Memory B cell (primary cell): ENCODE results near the gene EP300.
A peak's percentile ranks its signal among the peaks of the same experiment; 100 is the strongest.
"Not testable (repeated sequence)": the region's sequence is repeated elsewhere in the genome, so short reads cannot be mapped to it uniquely, and the experiment has no call there.

Source experiments
- ATAC-seq: fragments of 150-1000 bp; cut with Tn5 transposase; 2 replicates; pipeline ENCODE4 v1.10.0; 2021; ENCODE audit warnings: low read depth, mild to moderate bottlenecking, moderate library complexity
- DNase-seq, 2 donors: peaks; one replicate each; pipeline ENCODE4 v3.0.0; 2022; ENCODE audit warnings: low spot score in 2 of 2
- H3K27ac Mint-ChIP-seq: one replicate; pipeline ENCODE4 v1.8.0; 2022; ENCODE audit warnings: mild to moderate bottlenecking, moderate library complexity, mixed read lengths
- H3K27me3 Mint-ChIP-seq: one replicate; pipeline ENCODE4 v1.8.0; 2022; ENCODE audit warnings: mixed read lengths
- H3K36me3 Mint-ChIP-seq: one replicate; pipeline ENCODE4 v1.8.0; 2022; ENCODE audit warnings: mild to moderate bottlenecking, mixed read lengths
- H3K4me1 Mint-ChIP-seq: one replicate; pipeline ENCODE4 v1.8.0; 2022; ENCODE audit warnings: mixed read lengths
- H3K4me3 Mint-ChIP-seq: one replicate; pipeline ENCODE4 v1.8.0; 2022; ENCODE audit warnings: mild to moderate bottlenecking, moderate library complexity, mixed read lengths
- H3K9me3 Mint-ChIP-seq: one replicate; pipeline ENCODE4 v1.8.0; 2022; ENCODE audit warnings: mixed read lengths

EP300 gene

DNA sequence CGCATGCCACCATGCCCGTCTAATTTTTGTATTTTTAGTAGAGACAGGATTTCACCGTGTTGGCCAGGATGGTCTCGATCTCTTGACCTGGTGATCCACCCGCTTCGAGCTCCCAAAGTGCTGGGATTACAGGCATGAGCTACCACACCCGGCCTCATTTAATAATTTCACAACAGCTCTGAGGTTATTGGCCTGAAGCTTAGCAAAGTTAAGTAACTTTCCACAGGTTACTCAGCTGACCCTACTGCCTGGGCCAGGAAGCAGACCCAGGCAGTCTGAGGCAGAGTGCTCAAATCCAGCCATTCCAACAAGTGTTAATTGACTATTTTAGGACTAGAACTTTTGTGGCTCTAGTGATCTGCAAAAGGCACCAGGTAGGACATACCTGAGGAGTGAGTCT, 60.5 kb downstream of the EP300 start:
- DNase-seq (no peak), ATAC-seq (no peak)
- no peaks in the 10 kb centered on the region for H3K4me1 Mint-ChIP-seq
- H3K9me3 Mint-ChIP-seq = no peaks in the 10 kb centered on the region
- no peak overlapping the region for H3K27ac Mint-ChIP-seq
- H3K36me3 Mint-ChIP-seq = peaks cover 35% of the 10 kb centered on the region
- no peaks in the 10 kb centered on the region for H3K27me3 Mint-ChIP-seq
- no peak overlapping the region for H3K4me3 Mint-ChIP-seq

DNA sequence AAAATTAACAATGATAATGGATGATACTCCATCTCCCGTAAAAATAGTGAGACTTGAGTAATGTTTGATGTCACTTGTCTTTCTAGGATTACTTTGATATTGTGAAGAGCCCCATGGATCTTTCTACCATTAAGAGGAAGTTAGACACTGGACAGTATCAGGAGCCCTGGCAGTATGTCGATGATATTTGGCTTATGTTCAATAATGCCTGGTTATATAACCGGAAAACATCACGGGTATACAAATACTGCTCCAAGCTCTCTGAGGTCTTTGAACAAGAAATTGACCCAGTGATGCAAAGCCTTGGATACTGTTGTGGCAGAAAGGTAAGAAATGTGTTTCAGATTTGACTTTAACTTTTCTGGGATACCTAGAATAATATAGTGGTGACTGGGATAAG, 64.7 kb downstream of the EP300 start:
- no peaks in the 10 kb centered on the region for H3K4me1 Mint-ChIP-seq
- H3K4me3 Mint-ChIP-seq = no peak overlapping the region
- ATAC-seq = no peak
- H3K36me3 Mint-ChIP-seq = peaks cover 32% of the 10 kb centered on the region
- no peak for DNase-seq
- no peaks in the 10 kb centered on the region for H3K27me3 Mint-ChIP-seq
- no peak overlapping the region for H3K27ac Mint-ChIP-seq
- no peaks in the 10 kb centered on the region for H3K9me3 Mint-ChIP-seq

DNA sequence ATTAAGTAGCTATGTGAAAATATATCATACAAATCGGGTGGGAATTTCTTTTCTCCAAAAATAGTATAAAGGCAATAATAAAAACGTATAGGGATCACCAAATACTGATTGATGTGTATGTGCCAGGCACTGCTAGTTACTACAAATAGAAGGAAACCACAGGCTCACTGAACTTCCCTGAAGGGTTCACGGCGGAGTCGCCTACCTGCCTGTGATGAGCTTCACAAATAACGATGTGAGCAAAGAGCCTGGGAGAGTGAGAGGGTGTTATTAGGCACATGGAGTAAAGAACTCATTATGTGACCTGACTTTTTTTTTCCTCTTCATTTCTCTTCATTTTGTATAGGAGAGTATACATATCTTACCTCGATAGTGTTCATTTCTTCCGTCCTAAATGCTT, 76.8 kb downstream of the EP300 start:
- no peaks in the 10 kb centered on the region for H3K4me1 Mint-ChIP-seq
- H3K4me3 Mint-ChIP-seq = no peak overlapping the region
- DNase-seq (no peak), ATAC-seq (no peak)
- peak overlapping the region; percentile 35 for H3K27ac Mint-ChIP-seq
- peaks cover 38% of the 10 kb centered on the region for H3K36me3 Mint-ChIP-seq
- no peaks in the 10 kb centered on the region for H3K27me3 Mint-ChIP-seq
- no peaks in the 10 kb centered on the region for H3K9me3 Mint-ChIP-seq

DNA sequence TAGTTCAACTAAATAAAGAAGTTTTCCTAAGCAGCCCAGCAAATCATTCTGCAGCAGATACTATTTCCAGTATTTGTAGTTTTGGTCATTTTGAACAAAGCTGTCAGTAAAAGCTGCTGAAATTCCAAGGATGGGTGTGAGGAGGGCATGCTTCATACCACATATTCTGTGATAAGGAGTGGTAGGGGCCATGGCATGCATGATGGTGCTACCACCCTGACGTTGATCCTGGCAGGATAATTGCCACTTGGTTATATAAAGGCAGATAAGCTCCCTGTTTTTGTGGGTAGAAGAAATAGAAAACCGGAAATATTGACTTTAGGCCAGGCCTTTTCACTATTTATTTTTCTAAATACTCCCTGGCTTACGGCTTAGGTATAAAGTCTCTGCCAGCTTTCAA, 79.6 kb downstream of the EP300 start:
- Mint-ChIP-seq H3K9me3 (no peaks in the 10 kb centered on the region), H3K4me3 (no peak overlapping the region), H3K36me3 (peaks cover 43% of the 10 kb centered on the region), H3K27ac (peak overlapping the region; percentile 58), H3K27me3 (no peaks in the 10 kb centered on the region), H3K4me1 (no peaks in the 10 kb centered on the region)
- DNase-seq (no peak), ATAC-seq (no peak)

DNA sequence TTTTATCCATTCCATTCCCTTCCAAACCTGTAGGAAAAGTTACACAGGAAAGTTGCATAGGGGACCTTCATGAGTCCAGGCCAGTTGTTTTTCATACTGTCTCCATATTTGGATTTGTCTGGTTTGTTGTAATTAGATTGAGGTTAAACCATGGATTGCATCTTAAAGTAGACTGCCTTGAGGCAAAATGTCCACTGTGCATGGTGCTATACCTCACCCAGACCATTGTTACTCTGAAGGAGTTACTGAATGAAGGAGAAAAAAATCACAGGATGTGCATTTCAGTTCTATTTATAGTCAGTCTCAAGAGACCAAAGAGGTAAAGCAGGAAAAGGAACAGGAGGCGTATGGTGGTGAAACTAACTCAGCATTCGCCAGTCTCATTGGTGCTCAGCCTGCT, 83.2 kb downstream of the EP300 start:
- Mint-ChIP-seq H3K4me1 (no peaks in the 10 kb centered on the region), H3K36me3 (peaks cover 32% of the 10 kb centered on the region), H3K9me3 (no peaks in the 10 kb centered on the region), H3K4me3 (no peak overlapping the region), H3K27me3 (no peaks in the 10 kb centered on the region), H3K27ac (no peak overlapping the region)
- ATAC-seq = no peak
- DNase-seq = no peak

DNA sequence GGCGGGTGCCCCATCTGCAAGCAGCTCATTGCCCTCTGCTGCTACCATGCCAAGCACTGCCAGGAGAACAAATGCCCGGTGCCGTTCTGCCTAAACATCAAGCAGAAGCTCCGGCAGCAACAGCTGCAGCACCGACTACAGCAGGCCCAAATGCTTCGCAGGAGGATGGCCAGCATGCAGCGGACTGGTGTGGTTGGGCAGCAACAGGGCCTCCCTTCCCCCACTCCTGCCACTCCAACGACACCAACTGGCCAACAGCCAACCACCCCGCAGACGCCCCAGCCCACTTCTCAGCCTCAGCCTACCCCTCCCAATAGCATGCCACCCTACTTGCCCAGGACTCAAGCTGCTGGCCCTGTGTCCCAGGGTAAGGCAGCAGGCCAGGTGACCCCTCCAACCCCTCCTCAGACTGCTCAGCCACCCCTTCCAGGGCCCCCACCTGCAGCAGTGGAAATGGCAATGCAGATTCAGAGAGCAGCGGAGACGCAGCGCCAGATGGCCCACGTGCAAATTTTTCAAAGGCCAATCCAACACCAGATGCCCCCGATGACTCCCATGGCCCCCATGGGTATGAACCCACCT, 84.7 kb downstream of the EP300 start:
- H3K9me3 Mint-ChIP-seq = peaks cover 2% of the 10 kb centered on the region
- no peak overlapping the region for H3K27ac Mint-ChIP-seq
- ATAC-seq (no peak), DNase-seq (no peak)
- H3K4me3 Mint-ChIP-seq = no peak overlapping the region
- peaks cover 4% of the 10 kb centered on the region for H3K4me1 Mint-ChIP-seq
- no peaks in the 10 kb centered on the region for H3K27me3 Mint-ChIP-seq
- peaks cover 31% of the 10 kb centered on the region for H3K36me3 Mint-ChIP-seq

DNA sequence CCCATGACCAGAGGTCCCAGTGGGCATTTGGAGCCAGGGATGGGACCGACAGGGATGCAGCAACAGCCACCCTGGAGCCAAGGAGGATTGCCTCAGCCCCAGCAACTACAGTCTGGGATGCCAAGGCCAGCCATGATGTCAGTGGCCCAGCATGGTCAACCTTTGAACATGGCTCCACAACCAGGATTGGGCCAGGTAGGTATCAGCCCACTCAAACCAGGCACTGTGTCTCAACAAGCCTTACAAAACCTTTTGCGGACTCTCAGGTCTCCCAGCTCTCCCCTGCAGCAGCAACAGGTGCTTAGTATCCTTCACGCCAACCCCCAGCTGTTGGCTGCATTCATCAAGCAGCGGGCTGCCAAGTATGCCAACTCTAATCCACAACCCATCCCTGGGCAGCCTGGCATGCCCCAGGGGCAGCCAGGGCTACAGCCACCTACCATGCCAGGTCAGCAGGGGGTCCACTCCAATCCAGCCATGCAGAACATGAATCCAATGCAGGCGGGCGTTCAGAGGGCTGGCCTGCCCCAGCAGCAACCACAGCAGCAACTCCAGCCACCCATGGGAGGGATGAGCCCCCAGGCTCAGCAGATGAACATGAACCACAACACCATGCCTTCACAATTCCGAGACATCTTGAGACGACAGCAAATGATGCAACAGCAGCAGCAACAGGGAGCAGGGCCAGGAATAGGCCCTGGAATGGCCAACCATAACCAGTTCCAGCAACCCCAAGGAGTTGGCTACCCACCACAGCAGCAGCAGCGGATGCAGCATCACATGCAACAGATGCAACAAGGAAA, 85.4 kb downstream of the EP300 start:
- DNase-seq (no peak), ATAC-seq (no peak)
- Mint-ChIP-seq H3K9me3 (peaks cover 2% of the 10 kb centered on the region), H3K4me3 (no peak overlapping the region), H3K27ac (no peak overlapping the region), H3K27me3 (no peaks in the 10 kb centered on the region), H3K36me3 (peaks cover 28% of the 10 kb centered on the region), H3K4me1 (peaks cover 4% of the 10 kb centered on the region)

DNA sequence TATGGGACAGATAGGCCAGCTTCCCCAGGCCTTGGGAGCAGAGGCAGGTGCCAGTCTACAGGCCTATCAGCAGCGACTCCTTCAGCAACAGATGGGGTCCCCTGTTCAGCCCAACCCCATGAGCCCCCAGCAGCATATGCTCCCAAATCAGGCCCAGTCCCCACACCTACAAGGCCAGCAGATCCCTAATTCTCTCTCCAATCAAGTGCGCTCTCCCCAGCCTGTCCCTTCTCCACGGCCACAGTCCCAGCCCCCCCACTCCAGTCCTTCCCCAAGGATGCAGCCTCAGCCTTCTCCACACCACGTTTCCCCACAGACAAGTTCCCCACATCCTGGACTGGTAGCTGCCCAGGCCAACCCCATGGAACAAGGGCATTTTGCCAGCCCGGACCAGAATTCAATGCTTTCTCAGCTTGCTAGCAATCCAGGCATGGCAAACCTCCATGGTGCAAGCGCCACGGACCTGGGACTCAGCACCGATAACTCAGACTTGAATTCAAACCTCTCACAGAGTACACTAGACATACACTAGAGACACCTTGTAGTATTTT, 86.1 kb downstream of the EP300 start:
- peaks cover 4% of the 10 kb centered on the region for H3K4me1 Mint-ChIP-seq
- H3K4me3 Mint-ChIP-seq = no peak overlapping the region
- peaks cover 2% of the 10 kb centered on the region for H3K9me3 Mint-ChIP-seq
- no peaks in the 10 kb centered on the region for H3K27me3 Mint-ChIP-seq
- DNase-seq (no peak), ATAC-seq (no peak)
- peak overlapping the region; percentile 15 for H3K27ac Mint-ChIP-seq
- peaks cover 24% of the 10 kb centered on the region for H3K36me3 Mint-ChIP-seq

DNA sequence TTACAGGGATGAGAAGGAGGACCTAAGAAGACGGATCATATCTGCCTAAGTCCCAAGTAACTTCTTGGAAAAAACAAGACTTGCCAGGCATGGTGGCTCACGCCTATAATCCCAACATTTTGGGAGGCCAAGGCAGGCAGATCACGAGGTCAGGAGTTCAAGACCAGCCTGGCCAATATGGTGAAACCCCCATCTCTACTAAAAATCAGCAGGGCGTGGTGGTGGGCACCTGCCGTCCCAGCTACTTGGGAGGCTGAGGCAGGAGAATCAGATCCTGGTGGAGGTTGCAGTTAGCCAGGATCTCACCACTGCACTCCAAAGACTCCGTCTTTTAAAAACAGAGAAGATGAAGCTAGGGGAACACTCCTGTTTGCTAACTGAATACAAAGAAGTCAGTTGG, 88.0 kb downstream of the EP300 start:
- H3K27me3 Mint-ChIP-seq, ATAC-seq, H3K4me1 Mint-ChIP-seq, H3K9me3 Mint-ChIP-seq, H3K4me3 Mint-ChIP-seq, DNase-seq: not testable (repeated sequence)
- peak overlapping the region; percentile 68 for H3K27ac Mint-ChIP-seq
- H3K36me3 Mint-ChIP-seq = peaks cover 20% of the 10 kb centered on the region

DNA sequence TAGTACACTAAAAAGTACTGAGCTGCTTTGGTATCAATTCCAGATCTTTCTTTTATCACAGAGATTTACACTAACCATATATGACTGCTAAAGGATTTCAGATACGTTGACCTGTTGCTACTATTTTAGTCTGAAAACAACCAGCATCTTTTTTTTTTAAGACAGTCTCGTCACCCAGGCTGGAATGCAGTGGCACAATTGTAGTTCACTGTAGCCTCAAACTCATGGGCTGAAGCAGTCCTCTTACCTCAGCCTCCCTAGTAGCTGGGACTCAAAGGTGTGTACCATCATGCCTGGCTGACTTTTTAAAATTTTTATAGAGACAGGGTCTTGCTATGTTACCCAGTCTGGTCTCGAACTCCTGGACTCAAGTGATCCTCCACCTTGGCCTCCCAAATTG, 88.5 kb downstream of the EP300 start:
- DNase-seq (no peak), ATAC-seq (no peak)
- Mint-ChIP-seq H3K36me3 (peaks cover 20% of the 10 kb centered on the region), H3K4me1 (peaks cover 4% of the 10 kb centered on the region), H3K27ac (peak overlapping the region; percentile 68), H3K9me3 (peaks cover 2% of the 10 kb centered on the region), H3K4me3 (no peak overlapping the region), H3K27me3 (no peaks in the 10 kb centered on the region)

DNA sequence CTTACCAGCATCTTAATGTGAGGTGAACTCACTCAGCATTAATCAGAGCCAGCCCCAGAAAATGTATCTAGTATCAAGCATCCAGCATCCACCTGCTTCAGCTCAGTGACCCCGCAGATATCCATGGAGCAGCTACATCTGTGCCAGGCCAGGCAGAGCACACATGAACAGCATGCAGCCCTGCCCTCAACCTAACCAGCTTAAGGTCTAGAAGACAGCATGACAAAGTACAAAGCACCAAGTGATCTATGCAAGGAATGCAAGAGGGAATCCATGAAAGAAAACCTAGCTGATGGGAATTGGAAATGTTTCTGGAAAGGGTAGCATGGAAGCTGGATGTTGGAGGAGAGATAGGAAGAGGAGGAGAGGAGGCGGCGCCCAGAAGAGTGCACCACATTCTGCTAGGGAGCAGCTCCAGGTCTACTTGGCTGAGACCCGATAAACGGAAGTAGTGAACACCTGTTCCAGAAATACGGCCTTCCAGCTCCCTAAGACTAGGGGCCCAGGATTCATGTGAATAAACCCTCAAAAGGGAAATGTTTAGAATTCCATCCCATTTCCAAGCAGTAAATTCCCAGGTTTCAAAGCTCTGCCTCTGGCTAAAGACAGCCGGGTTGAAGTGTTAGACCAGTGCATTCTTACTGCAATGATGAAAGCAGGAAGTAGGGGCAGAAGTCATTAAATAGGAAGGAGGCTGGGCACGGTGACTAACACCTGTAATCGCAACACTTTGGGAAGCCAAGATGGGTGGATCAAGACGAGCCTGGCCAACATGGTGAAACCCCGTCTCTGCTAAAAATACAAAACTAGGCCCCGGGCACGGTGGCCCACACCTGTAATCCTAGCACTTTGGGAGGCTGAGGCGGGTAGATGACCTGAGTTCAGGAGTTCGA, 89.2 kb downstream of the EP300 start:
- H3K4me1 Mint-ChIP-seq = peaks cover 4% of the 10 kb centered on the region
- H3K4me3 Mint-ChIP-seq = no peak overlapping the region
- H3K27ac Mint-ChIP-seq = no peak overlapping the region
- ATAC-seq (no peak), DNase-seq (no peak)
- peaks cover 2% of the 10 kb centered on the region for H3K9me3 Mint-ChIP-seq
- H3K27me3 Mint-ChIP-seq = no peaks in the 10 kb centered on the region
- peaks cover 15% of the 10 kb centered on the region for H3K36me3 Mint-ChIP-seq

DNA sequence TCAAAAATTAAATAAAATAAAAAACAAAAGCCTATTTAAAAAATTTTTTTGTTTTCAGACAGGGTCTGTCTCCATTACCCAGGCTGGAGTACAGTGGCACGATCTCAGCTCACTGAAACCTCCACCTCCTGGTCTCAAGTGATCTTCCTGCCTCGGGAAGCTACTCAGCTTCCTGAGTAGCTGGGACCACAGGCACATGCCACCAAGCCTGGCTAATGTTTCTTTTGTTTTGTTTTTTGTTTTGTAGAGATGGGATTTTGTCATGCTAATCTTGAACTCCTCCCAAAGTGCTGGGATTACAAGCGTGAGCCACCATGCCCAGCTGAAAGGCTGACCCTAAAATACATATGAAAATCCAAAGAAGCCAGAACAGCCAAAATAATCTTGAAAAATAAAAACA, 92.3 kb downstream of the EP300 start:
- Mint-ChIP-seq H3K4me3 (no peak overlapping the region), H3K36me3 (no peaks in the 10 kb centered on the region), H3K27me3 (no peaks in the 10 kb centered on the region), H3K27ac (no peak overlapping the region), H3K9me3 (peaks cover 2% of the 10 kb centered on the region), H3K4me1 (peaks cover 4% of the 10 kb centered on the region)
- no peak for ATAC-seq
- DNase-seq = no peak

DNA sequence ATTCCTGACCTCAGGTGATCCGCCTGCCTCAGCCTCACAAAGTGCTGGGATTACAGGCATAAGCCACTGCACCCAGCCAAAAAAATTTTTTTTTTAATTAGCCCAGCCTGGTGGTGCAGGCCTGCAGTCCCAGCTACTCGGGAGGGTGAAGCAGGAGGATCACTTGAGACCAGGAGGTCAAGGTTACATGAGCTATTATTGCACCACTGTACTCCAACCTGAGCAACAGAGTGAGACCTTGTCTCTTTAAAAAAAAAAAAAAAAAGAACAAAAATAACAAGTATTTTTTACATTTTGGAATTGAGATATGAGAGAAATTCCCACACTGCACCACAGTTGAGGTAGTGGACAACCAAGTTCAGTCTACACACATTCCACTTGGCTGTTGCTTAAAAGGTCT, 99.1 kb downstream of the EP300 start:
- Mint-ChIP-seq H3K4me1 (no peaks in the 10 kb centered on the region), H3K4me3 (no peak overlapping the region)
- ATAC-seq = no peak

DNA sequence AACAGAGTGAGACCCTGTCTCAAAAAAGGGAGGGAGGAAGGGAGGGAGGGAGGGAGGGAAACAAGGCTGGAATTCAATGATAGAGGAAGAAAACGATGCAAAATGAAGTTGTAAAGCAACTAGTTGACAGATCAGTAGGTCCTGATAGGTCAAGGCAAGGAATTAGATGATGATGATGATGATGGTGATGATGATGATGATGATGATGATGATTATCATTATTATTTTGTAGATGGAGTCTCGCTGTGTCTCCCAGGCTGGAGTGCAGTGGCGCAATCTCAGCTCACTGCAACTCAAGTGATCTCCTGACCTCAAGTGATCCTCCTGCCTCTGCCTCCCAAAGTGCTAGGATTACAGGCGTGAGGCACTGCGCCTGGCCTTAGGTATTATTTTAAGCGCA, 101.4 kb downstream of the EP300 start:
- H3K9me3 Mint-ChIP-seq = no peaks in the 10 kb centered on the region
- DNase-seq = no peak
- H3K27ac Mint-ChIP-seq = peak overlapping the region; percentile 5
- no peaks in the 10 kb centered on the region for H3K27me3 Mint-ChIP-seq
- H3K4me1 Mint-ChIP-seq = peaks cover 9% of the 10 kb centered on the region
- no peaks in the 10 kb centered on the region for H3K36me3 Mint-ChIP-seq
- no peak for ATAC-seq
- no peak overlapping the region for H3K4me3 Mint-ChIP-seq

More for the DNA sequence above, 99.1 kb downstream of the EP300 start:
- Mint-ChIP-seq H3K9me3 (no peaks in the 10 kb centered on the region), H3K27ac (no peak overlapping the region), H3K36me3 (no peaks in the 10 kb centered on the region), H3K27me3 (no peaks in the 10 kb centered on the region)
- no peak for DNase-seq
